PC-3 (cell line): Measurements from ENCODE around the gene LRP5. TPM values are rescaled to one million over a fixed set of nuclear protein-coding genes. Genes with fewer than 3 reads are reported as not detected.

Source experiments
- ATAC-seq: fragments of 200-7000 bp; cut with Tn5 transposase; 2 replicates; pipeline ENCODE4 v1.9.1; 2020; ENCODE audit warnings: mild to moderate bottlenecking, moderate library complexity
- BruUV-seq: library from RNA; stranded (reverse); fragments of 400-500 nt; replicated peaks from 2 replicates; lab custom pipeline; 2021; lab: Mats Ljungman, UMichigan
- CTCF ChIA-PET: fragments of 300-600 bp; sonication (Branson Sonifier 250); formaldehyde crosslinking; loops from one replicate; lab custom pipeline; 2022; ENCODE audit warnings: antibody characterized with exemption; lab: Charles Lee
- POLR2A ChIA-PET: fragments of 300-600 bp; sonication (Branson Sonifier 250); formaldehyde crosslinking; loops from one replicate; lab custom pipeline; 2022; ENCODE audit warnings: antibody characterized with exemption; ENCODE audit not compliant: unreplicated experiment; lab: Charles Lee
- DNase-seq: peaks from one replicate; pipeline ENCODE4 v3.0.0-alpha.2; 2015
- H2AFZ ChIP-seq: fragments of 300-600 bp; sonication (generic); 2 replicates; pipeline ENCODE4 v1.6.0; 2016; ENCODE audit warnings: antibody characterized with exemption, low read length
- H3F3A ChIP-seq: fragments of 300-600 bp; sonication (generic); one replicate; pipeline ENCODE4 v1.6.0; 2017; ENCODE audit warnings: antibody characterized with exemption, low read length, control low read depth, mild to moderate bottlenecking; ENCODE audit not compliant: unreplicated experiment
- H3K27ac ChIP-seq: fragments of 300-600 bp; sonication (generic); 2 replicates; pipeline ENCODE4 v1.5.1; 2016; ENCODE audit warnings: mild to moderate bottlenecking, low read length
- H3K27me3 ChIP-seq: fragments of 300-600 bp; sonication (generic); 2 replicates; pipeline ENCODE4 v1.6.1; 2016; ENCODE audit warnings: low read length, mixed read lengths
- H3K36me3 ChIP-seq: fragments of 300-600 bp; sonication (generic); 2 replicates; pipeline ENCODE4 v1.6.1; 2016; ENCODE audit warnings: low read depth, mixed run types, low read length, mixed read lengths
- H3K4me1 ChIP-seq: fragments of 300-600 bp; sonication (generic); 2 replicates; pipeline ENCODE4 v1.5.1; 2016; ENCODE audit warnings: low read length; ENCODE audit not compliant: insufficient read depth
- H3K4me2 ChIP-seq: fragments of 300-600 bp; sonication (generic); 2 replicates; pipeline ENCODE4 v1.6.0; 2016; ENCODE audit warnings: low read length
- H3K4me3 ChIP-seq: fragments of 300-600 bp; sonication (generic); 2 replicates; pipeline ENCODE4 v1.5.1; 2016; ENCODE audit warnings: mild to moderate bottlenecking, low read length, mixed read lengths
- H3K79me2 ChIP-seq: fragments of 300-600 bp; sonication (generic); 2 replicates; pipeline ENCODE4 v1.6.1; 2017; ENCODE audit warnings: low read length, mixed read lengths
- H3K9ac ChIP-seq: fragments of 300-600 bp; sonication (generic); 2 replicates; pipeline ENCODE4 v1.6.0; 2016; ENCODE audit warnings: mild to moderate bottlenecking, low read length
- H3K9me2 ChIP-seq: fragments of 300-600 bp; sonication (generic); replicated peaks from 2 replicates; pipeline ENCODE4 v1.6.1; 2016; ENCODE audit warnings: mixed run types, low read length, mixed read lengths
- H3K9me3 ChIP-seq: fragments of 300-600 bp; sonication (generic); 2 replicates; pipeline ENCODE4 v1.6.1; 2016; ENCODE audit warnings: low read length, mixed read lengths
- H4K20me1 ChIP-seq: fragments of 300-600 bp; sonication (generic); 2 replicates; pipeline ENCODE4 v1.6.1; 2016; ENCODE audit warnings: low read length, mixed read lengths
- EZH2 ChIP-seq: fragments of 300-600 bp; sonication (generic); IDR thresholded peaks from one replicate; pipeline ENCODE4 v1.6.1; 2017; ENCODE audit warnings: antibody characterized with exemption, mild to moderate bottlenecking, low read length; ENCODE audit not compliant: unreplicated experiment
- EZH2phosphoT487 ChIP-seq: fragments of 300-600 bp; sonication (generic); IDR thresholded peaks from 2 replicates; pipeline ENCODE4 v1.6.1; 2018; ENCODE audit warnings: mild to moderate bottlenecking, antibody characterized with exemption, low read length, borderline replicate concordance
- intact Hi-C: fragments of 100-400 bp; cut with micrococcal nuclease; formaldehyde crosslinking; loops from 2 replicates; pipeline ENCODE4 v1.9.0; 2023
- total RNA-seq: library from RNA; depleted of rRNA; stranded (reverse); fragments of >200 nt; gene quantifications from 2 replicates; pipeline ENCODE4 v1.2.3, GENCODE V29; 2014
- TF ChIP-seq, protein P1 (sequence below): fragments of 300-600 bp; sonication (generic); conservative IDR thresholded peaks from 2 replicates; pipeline ENCODE4 v1.5.1; 2017; ENCODE audit warnings: antibody characterized with exemption, low read depth, mild to moderate bottlenecking, low read length

Gene LRP5
- total RNA-seq, 1 experiment from 2014 or later = 64.3 TPM

GRCh38 chr11:68326334-68327215 lies 14.2 kb downstream of the LRP5 start:
- ATAC-seq (no peak), DNase-seq (no peak)
- Histone ChIP-seq H3K79me2 (peaks cover 99% of the 10 kb centered on the region), H3K9ac (no peak overlapping the region), H3K9me3 (no peaks in the 10 kb centered on the region), H3K4me3 (no peak overlapping the region), H4K20me1 (peaks cover 29% of the 10 kb centered on the region), H3K36me3 (no peaks in the 10 kb centered on the region), H2AFZ (no peak overlapping the region), H3K4me1 (no peaks in the 10 kb centered on the region; the same call in 1 of the 2 replicates), H3F3A (no peaks in the 10 kb centered on the region), H3K27me3 (no peaks in the 10 kb centered on the region), H3K27ac (no peak overlapping the region), H3K9me2 (no peaks in the 10 kb centered on the region), H3K4me2 (no peak overlapping the region)
- POLR2A ChIA-PET = no interaction called here
- no TSS peak for BruUV-seq
- TF ChIP-seq, protein P1, sequence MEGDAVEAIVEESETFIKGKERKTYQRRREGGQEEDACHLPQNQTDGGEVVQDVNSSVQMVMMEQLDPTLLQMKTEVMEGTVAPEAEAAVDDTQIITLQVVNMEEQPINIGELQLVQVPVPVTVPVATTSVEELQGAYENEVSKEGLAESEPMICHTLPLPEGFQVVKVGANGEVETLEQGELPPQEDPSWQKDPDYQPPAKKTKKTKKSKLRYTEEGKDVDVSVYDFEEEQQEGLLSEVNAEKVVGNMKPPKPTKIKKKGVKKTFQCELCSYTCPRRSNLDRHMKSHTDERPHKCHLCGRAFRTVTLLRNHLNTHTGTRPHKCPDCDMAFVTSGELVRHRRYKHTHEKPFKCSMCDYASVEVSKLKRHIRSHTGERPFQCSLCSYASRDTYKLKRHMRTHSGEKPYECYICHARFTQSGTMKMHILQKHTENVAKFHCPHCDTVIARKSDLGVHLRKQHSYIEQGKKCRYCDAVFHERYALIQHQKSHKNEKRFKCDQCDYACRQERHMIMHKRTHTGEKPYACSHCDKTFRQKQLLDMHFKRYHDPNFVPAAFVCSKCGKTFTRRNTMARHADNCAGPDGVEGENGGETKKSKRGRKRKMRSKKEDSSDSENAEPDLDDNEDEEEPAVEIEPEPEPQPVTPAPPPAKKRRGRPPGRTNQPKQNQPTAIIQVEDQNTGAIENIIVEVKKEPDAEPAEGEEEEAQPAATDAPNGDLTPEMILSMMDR = no peak
- no peak for TF ChIP-seq EZH2
- no peak for TF ChIP-seq EZH2phosphoT487
- CTCF ChIA-PET = no interaction called here
- intact Hi-C loops = no loop called here

GRCh38 chr11:68327586-68328370 lies 15.4 kb downstream of the LRP5 start:
- H4K20me1 ChIP-seq = peaks cover 28% of the 10 kb centered on the region; the same call in 1 of the 2 replicates
- intact Hi-C loops = no loop called here
- ChIA-PET POLR2A (interaction anchor here (0.7 kb wide), 1 partner anchor 94 kb away, joined by 4 read pairs; no protein-coding TSS in a partner anchor), CTCF (no interaction called here)
- no peak for ATAC-seq
- no peaks in the 10 kb centered on the region for H3K9me2 ChIP-seq
- no peak overlapping the region for H3K27ac ChIP-seq
- no peak for DNase-seq
- no peak overlapping the region for H3K4me2 ChIP-seq
- no peak overlapping the region for H3K9ac ChIP-seq
- H2AFZ ChIP-seq = no peak overlapping the region
- no peaks in the 10 kb centered on the region for H3K27me3 ChIP-seq
- H3K79me2 ChIP-seq = peaks cover 95% of the 10 kb centered on the region
- H3F3A ChIP-seq = no peaks in the 10 kb centered on the region
- no TSS peak for BruUV-seq
- TF ChIP-seq, protein P1 = no peak
- TF ChIP-seq EZH2phosphoT487 (no peak), EZH2 (no peak)
- H3K4me1 ChIP-seq = no peaks in the 10 kb centered on the region
- no peaks in the 10 kb centered on the region for H3K9me3 ChIP-seq
- H3K4me3 ChIP-seq = no peak overlapping the region
- H3K36me3 ChIP-seq = no peaks in the 10 kb centered on the region
